Measurements from ENCODE around the gene PLD4. TPM values are rescaled to one million over a fixed set of nuclear protein-coding genes. Genes with fewer than 3 reads are reported as not detected.
"Not testable (repeated sequence)": the region's sequence is repeated elsewhere in the genome, so short reads cannot be mapped to it uniquely, and the experiment has no call there.

Gene PLD4
- total RNA-seq, 1 donor from 2014 or later = not detected

- DNase-seq (ENCODE audit: missing footprints); ATAC-seq; intact Hi-C loops (cut with DNase I): not testable (repeated sequence)
Measured at GRCh38 chr14:104945986-104946965, 21.6 kb downstream of the PLD4 start.

GRCh38 chr14:104947201-104947600 is 22.5 kb downstream of the PLD4 start:
- not testable (repeated sequence) for DNase-seq (ENCODE audit: missing footprints)

DNA sequence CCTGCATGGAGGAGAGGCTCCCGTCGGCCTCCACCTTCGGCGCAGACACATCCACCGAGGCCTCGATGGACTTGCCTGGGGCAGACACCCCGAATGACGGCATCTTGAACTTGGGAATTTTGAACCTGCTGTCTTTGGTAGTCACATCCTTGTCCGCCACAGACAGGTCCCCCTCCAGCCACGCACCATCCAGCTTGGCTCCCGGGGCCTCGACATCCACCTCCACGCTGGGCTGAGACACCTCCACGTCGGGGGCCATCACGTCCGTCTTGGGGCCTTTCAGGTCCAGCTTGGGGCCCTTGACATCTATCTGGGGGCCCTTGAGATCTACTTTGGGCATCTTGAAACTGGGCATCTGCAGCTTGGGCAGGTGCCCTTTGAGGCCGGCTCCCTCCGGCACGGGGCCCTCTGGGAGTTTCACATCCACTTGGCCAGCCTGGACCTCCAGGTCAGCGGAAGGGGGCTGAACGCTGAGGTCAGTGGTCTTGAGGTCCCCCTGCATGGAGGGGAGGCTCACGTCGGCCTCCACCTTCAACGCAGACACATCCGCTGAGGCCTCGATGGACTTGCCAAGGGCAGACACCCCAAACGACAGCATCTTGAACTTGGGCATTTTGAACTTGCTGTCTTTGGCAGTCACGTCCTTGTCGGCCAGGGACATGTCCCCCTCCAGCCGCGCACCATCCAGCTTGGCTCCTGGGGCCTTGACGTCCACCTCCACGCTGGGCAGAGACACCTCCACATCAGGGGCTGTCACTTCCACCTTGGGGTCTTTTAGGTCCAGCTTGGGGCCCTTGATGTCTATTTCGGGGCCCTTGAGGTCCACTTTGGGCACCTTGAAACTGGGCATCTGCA is 23.4 kb downstream of the PLD4 start:
- ATAC-seq; DNase-seq (ENCODE audit: missing footprints); intact Hi-C loops (cut with DNase I): not testable (repeated sequence)

More at GRCh38 chr14:104947201-104947600, 22.5 kb downstream of the PLD4 start:
- ATAC-seq; intact Hi-C loops (cut with DNase I): not testable (repeated sequence)

DNA sequence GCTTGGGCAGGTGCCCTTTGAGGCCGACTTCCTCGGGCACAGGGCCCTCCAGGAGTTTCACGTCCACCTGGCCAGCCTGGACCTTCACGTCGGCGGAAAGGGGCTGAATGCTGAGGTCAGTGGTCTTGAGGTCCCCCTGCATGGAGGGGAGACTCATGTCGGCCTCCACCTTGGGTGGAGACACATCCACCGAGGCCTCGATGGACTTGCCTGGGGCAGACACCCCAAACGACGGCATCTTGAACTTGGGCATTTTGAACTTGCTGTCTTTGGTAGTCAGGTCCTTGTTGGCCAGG is 24.0 kb downstream of the PLD4 start:
- ATAC-seq = no peak
- intact Hi-C loops (cut with DNase I) = no loop called here
- no peak for DNase-seq (ENCODE audit: missing footprints)

- ATAC-seq; intact Hi-C loops (cut with DNase I); DNase-seq (ENCODE audit: missing footprints): not testable (repeated sequence)
Measured at GRCh38 chr14:104949406-104949955, 24.8 kb downstream of the PLD4 start.

DNA sequence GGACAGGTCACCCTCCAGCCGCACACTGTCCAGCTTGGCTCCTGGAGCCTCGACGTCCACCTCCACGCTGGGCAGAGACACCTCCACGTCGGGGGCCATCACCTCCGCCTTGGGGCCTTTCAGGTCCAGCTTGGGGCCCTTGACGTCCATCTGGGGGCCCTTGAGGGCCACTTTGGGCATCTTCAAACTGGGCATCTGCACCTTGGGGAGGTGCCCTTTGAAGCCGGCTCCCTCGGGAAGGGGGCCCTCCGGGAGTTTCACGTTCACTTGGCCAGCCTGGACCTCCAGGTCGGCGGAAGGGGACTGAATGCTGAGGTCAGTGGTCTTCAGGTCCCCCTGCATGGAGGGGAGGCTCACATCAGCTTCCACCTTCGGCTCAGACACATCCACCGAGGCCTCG is 25.3 kb downstream of the PLD4 start:
- ATAC-seq = no peak
- intact Hi-C loops (cut with DNase I) = no loop called here
- DNase-seq (ENCODE audit: missing footprints) = no peak

DNA sequence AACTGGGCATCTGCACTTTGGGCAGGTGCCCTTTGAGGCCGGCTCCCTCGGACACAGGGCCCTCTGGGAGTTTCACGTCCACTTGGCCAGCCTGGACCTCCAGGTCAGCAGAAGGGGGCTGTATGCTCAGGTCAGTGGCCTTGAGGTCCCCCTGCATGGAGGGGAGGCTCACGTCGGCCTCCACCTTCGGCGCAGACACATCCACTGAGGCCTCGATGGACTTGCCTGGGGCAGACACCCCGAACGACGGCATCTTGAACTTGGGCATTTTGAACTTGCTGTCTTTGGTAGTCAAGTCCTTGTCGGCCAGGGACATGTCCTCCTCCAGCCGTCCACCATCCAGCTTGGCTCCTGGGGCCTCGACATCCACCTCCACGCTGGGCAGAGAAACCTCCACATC is 26.0 kb downstream of the PLD4 start:
- ATAC-seq; DNase-seq (ENCODE audit: missing footprints): not testable (repeated sequence)

DNA sequence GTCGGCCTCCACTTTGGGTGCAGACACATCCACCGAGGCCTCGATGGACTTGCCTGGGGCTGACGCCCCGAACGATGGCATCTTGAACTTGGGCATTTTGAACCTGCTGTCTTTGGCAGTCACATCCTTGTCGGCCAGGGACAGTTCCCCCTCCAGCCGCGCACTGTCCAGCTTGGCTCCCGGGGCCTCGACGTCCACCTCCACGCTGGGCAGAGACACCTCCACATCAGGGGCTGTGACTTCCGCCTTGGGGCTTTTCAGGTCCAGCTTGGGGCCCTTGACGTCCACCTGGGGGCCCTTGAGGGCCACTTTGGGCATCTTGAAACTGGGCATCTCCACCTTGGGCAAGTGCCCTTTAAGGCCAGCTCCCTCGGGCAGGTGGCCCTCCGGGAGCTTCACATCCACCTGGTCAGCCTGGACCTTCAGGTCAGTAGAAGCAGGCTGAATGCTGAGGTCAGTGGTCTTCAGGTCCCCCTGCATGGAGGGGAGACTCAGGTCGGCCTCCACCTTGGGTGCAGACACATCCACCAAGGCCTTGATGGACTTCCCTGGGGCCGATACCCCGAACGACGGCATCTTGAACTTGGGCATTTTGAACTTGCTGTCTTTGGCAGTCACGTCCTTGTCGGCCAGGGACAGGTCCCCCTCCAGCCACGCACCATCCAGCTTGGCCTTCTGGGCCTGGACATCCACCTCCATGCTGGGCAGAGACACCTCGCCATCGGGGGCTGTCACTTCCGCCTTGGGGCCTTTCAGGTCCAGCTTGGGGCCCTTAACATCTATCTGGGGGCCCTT is 27.4 kb downstream of the PLD4 start:
- DNase-seq (ENCODE audit: missing footprints); ATAC-seq; intact Hi-C loops (cut with DNase I): not testable (repeated sequence)

More for the DNA sequence above, 26.0 kb downstream of the PLD4 start:
- intact Hi-C loops (cut with DNase I) = not testable (repeated sequence)

- DNase-seq (ENCODE audit: missing footprints) (no peak), ATAC-seq (no peak)
- intact Hi-C loops (cut with DNase I) = no loop called here
Measured at GRCh38 chr14:104953097-104953496, 28.4 kb downstream of the PLD4 start.

- ATAC-seq = no peak
- intact Hi-C loops (cut with DNase I) = no loop called here
- DNase-seq (ENCODE audit: missing footprints) = no peak
Measured at GRCh38 chr14:104953896-104954656, 29.4 kb downstream of the PLD4 start.

- ATAC-seq (no peak), DNase-seq (ENCODE audit: missing footprints) (no peak)
- intact Hi-C loops (cut with DNase I) = no loop called here
Measured at GRCh38 chr14:104954746-104955395, 30.2 kb downstream of the PLD4 start.

DNA sequence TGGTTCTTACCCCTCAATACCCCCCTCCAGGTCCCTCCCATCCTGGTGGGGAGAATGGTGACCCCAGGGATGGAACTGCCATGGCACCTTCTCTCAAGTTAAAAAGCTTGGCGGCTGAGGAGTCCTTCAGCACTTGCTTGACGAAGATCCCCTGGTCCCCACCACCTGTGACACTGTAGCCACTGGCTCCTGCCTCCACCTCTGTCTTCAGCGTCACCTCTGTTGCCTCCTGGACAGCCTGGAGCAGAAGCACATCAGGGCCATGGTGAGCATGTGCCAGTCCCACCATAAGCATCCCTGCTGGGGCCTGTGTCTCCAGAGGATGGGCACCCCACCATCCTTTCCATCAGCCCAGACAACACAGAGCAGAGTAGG is 30.7 kb downstream of the PLD4 start:
- ATAC-seq (no peak), DNase-seq (ENCODE audit: missing footprints) (no peak)
- intact Hi-C loops (cut with DNase I) = no loop called here

DNA sequence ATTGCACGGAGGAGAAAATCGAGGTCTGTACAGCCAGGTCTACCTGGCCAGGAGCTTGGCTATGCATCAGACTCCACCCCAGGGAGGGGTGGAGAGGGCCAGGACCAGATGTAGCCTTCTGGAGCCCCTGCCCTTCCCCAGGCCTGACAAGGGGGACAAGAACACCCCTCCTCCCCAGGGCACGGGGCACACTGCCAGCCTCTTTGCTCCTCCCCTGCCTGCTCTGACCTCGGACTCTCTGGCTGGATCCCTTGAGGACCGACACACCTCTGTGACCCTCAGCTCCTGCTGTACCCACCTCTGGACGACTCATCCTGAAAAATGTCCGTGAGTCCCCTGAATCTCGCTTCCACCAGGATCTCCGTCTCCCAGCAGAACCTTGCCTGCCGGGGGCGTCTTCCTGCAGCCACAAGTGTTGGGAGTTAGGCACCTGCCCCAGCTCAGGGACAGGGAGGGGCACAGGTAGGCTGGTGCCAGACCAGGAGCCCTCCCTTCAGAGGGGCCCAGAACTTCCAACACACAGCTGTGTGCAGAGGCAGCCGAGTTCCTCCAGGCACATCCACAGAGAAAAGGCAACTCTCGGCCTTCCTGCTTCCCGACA is 31.7 kb downstream of the PLD4 start:
- DNase-seq (ENCODE audit: missing footprints) (no peak), ATAC-seq (no peak)
- intact Hi-C loops (cut with DNase I) = no loop called here

DNA sequence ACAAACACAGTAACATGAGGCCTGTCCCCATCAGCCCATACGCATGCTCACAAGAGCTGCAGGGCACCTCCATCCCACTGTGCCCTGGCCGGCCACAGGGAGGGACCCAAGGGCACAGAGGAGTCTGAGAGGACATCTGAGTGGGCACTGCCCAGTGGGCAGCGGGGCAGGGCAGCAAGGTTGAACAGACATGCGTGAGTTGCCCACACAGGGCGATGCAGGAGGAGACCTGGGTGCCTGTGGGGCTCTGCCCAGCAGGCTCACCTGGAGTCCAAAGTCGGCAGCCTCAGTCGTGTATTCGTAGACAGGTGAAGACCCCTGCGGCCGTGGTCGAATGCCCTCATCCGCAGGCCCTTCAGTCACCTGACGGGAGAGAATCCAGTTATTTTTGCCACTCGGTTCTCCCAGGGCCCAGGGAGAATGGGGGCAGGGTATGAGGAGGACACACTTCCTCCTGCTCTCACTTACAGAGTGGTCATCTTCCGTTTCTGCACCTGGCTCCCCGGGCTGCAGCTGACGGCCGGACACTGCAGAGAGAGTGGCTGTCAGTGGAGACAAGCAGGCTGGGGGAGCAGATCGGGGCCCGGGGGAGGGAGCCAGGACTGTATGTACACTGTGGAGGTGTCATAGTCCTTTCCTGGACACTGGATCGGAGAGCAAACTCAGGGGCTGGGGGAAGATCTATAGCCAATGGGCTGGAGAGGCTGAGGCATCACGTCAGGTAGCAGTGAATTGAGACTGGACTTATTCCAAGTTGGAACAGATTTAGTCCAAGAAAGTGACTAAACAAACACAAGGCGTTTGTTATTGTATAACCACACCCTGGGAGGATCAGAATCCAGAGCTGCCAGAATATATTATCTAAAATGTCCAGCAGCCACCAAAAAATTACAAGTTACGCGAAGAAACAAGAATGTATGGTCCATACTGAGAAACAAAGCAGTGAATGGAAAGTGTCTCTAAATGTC is 32.8 kb downstream of the PLD4 start:
- intact Hi-C loops (cut with DNase I) = no loop called here
- ATAC-seq (no peak), DNase-seq (ENCODE audit: missing footprints) (no peak)

DNA sequence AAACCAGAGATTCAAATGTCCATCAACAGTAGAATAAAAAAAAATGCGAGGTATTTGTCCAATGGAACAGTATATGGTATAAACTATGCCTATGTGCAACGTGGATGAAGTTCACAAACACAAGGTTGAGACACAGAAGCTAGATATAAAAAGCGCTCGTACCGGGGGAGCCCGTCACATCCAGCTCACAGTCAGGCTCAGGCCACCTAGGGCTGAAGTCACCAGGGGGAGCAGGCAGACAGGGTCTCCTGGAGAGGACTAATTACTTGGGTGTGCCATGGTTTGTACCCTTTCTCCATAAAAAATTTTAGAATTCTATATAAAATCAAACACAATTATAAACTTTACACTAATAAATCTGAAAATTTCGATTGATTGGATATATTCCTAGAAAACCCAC is 39.9 kb downstream of the PLD4 start:
- DNase-seq (ENCODE audit: missing footprints) = peak; percentile 2
- intact Hi-C loops (cut with DNase I) = no loop called here
- no peak for ATAC-seq

All from Right ventricle myocardium inferior (tissue), 1 donor.